H9 (cell line): ENCODE data around the gene THRB. TPM values are rescaled to one million over a fixed set of nuclear protein-coding genes. Genes with fewer than 3 reads are reported as not detected.

ENCODE experiments used
- DNase-seq: peaks from one replicate; pipeline ENCODE4 v3.0.0-alpha.2; 2017
- H2AFZ ChIP-seq: one replicate; pipeline ENCODE4 v1.6.1; 2013; ENCODE audit warnings: mild to moderate bottlenecking, low read length, control low read depth, moderate library complexity
- H2AK5ac ChIP-seq: 2 replicates; pipeline ENCODE4 v1.6.1; 2013; ENCODE audit warnings: low read length, control low read depth, mixed read lengths; ENCODE audit not compliant: insufficient read length
- H2BK120ac ChIP-seq: one replicate; pipeline ENCODE4 v1.6.1; 2013; ENCODE audit warnings: low read depth, mild to moderate bottlenecking, low read length, control low read depth, inconsistent platforms; ENCODE audit not compliant: poor library complexity, severe bottlenecking
- H2BK12ac ChIP-seq: 2 replicates; pipeline ENCODE4 v1.6.1; 2013; ENCODE audit warnings: low read length, control low read depth, mixed read lengths, low read depth; ENCODE audit not compliant: insufficient read length
- H2BK15ac ChIP-seq: 2 replicates; pipeline ENCODE4 v1.6.1; 2013; ENCODE audit warnings: low read depth, low read length, control low read depth
- H2BK20ac ChIP-seq: one replicate; pipeline ENCODE4 v1.6.1; 2013; ENCODE audit warnings: low read depth, mild to moderate bottlenecking, low read length, control low read depth, inconsistent platforms; ENCODE audit not compliant: poor library complexity, severe bottlenecking
- H2BK5ac ChIP-seq: 2 replicates; pipeline ENCODE4 v1.6.1; 2013; ENCODE audit warnings: low read length, control low read depth, mixed read lengths; ENCODE audit not compliant: insufficient read length
- H3K14ac ChIP-seq: 2 replicates; pipeline ENCODE4 v1.6.1; 2013; ENCODE audit warnings: low read length, control low read depth; ENCODE audit not compliant: insufficient read depth
- H3K18ac ChIP-seq: 2 replicates; pipeline ENCODE4 v1.6.1; 2013; ENCODE audit warnings: low read depth, mild to moderate bottlenecking, mixed read lengths, low read length, control low read depth; ENCODE audit not compliant: insufficient read length
- H3K23ac ChIP-seq: 2 replicates; pipeline ENCODE4 v1.6.1; 2013; ENCODE audit warnings: low read length, control low read depth, mixed read lengths, low read depth; ENCODE audit not compliant: insufficient read length
- H3K23me2 ChIP-seq: 2 replicates; pipeline ENCODE4 v1.6.1; 2013; ENCODE audit warnings: low read depth, mild to moderate bottlenecking, mixed read lengths, low read length, control low read depth; ENCODE audit not compliant: insufficient read length, poor library complexity, severe bottlenecking
- H3K27ac ChIP-seq: 2 replicates; pipeline ENCODE4 v1.5.1; 2013; ENCODE audit warnings: low read length, control low read depth, mixed read lengths, low read depth; ENCODE audit not compliant: insufficient read length
- H3K27me3 ChIP-seq: 2 replicates; pipeline ENCODE4 v1.6.1; 2013; ENCODE audit warnings: low read length, control low read depth, inconsistent platforms; ENCODE audit not compliant: insufficient read depth
- H3K4ac ChIP-seq: 2 replicates; pipeline ENCODE4 v1.6.1; 2013; ENCODE audit warnings: low read depth, mild to moderate bottlenecking, control low read depth, inconsistent platforms, low read length, moderate library complexity
- H3K4me1 ChIP-seq: 2 replicates; pipeline ENCODE4 v1.6.1; 2013; ENCODE audit warnings: low read length, control low read depth, inconsistent platforms; ENCODE audit not compliant: insufficient read depth
- H3K4me2 ChIP-seq: 2 replicates; pipeline ENCODE4 v1.6.1; 2013; ENCODE audit warnings: low read length, control low read depth, mixed read lengths; ENCODE audit not compliant: insufficient read length, insufficient read depth
- H3K56ac ChIP-seq: 2 replicates; pipeline ENCODE4 v1.6.1; 2013; ENCODE audit warnings: low read depth, mild to moderate bottlenecking, mixed read lengths, low read length, control low read depth; ENCODE audit not compliant: insufficient read length
- H3K79me1 ChIP-seq: 2 replicates; pipeline ENCODE4 v1.6.1; 2013; ENCODE audit warnings: low read depth, mild to moderate bottlenecking, moderate library complexity, low read length, control low read depth, inconsistent platforms; ENCODE audit not compliant: insufficient read depth, poor library complexity, severe bottlenecking
- H3K79me2 ChIP-seq: 2 replicates; pipeline ENCODE4 v1.6.1; 2013; ENCODE audit warnings: low read length, control low read depth, inconsistent platforms; ENCODE audit not compliant: insufficient read depth
- H3K9ac ChIP-seq: 2 replicates; pipeline ENCODE4 v1.6.1; 2013; ENCODE audit warnings: low read length, control low read depth, mixed read lengths; ENCODE audit not compliant: insufficient read length; ENCODE audit errors: extremely low read depth
- H3K9me3 ChIP-seq: one replicate; pipeline ENCODE4 v1.6.1; 2013; ENCODE audit warnings: low read depth, low read length, inconsistent platforms; ENCODE audit not compliant: control insufficient read depth
- H3T11ph ChIP-seq: one replicate; pipeline ENCODE4 v1.6.1; 2013; ENCODE audit warnings: mild to moderate bottlenecking, low read length, control low read depth, inconsistent platforms
- H4K20me1 ChIP-seq: one replicate; pipeline ENCODE4 v1.6.1; 2013; ENCODE audit not compliant: control insufficient read depth, insufficient read length, insufficient read depth
- H4K5ac ChIP-seq: 2 replicates; pipeline ENCODE4 v1.6.1; 2013; ENCODE audit warnings: low read depth, mild to moderate bottlenecking, mixed read lengths, low read length, control low read depth; ENCODE audit not compliant: insufficient read length
- H4K8ac ChIP-seq: replicated peaks from 2 replicates; pipeline ENCODE4 v1.6.1; 2013; ENCODE audit warnings: low read length, control low read depth, mixed read lengths, low read depth; ENCODE audit not compliant: insufficient read length
- H4K91ac ChIP-seq: 2 replicates; pipeline ENCODE4 v1.6.1; 2013; ENCODE audit warnings: low read depth, mild to moderate bottlenecking, moderate library complexity, mixed read lengths, low read length, control low read depth; ENCODE audit not compliant: insufficient read length
- H3K27ac Mint-ChIP-seq, 3 experiments: 2 replicates in 2 of 3; 3 replicates in 1 of 3; pipeline ENCODE4 v1.8.0; 2020 to 2021; ENCODE audit warnings: mixed read lengths in 3 of 3, mild to moderate bottlenecking in 1 of 3, moderate library complexity in 1 of 3
- H3K27me3 Mint-ChIP-seq: 2 replicates; pipeline ENCODE4 v1.8.0; 2021; ENCODE audit warnings: low read depth, mild to moderate bottlenecking, moderate library complexity, mixed read lengths
- H3K36me3 Mint-ChIP-seq, 3 experiments: 2 replicates in 2 of 3; 3 replicates in 1 of 3; pipeline ENCODE4 v1.8.0; 2020 to 2021; ENCODE audit warnings: low read depth in 3 of 3, mixed read lengths in 3 of 3; ENCODE audit not compliant: insufficient read depth in 1 of 3
- H3K4me1 Mint-ChIP-seq, 2 experiments: 2 replicates each; pipeline ENCODE4 v1.8.0; 2020; ENCODE audit warnings: mixed read lengths in 2 of 2
- H3K4me3 Mint-ChIP-seq, 2 experiments: 2 replicates in 1 of 2; 3 replicates in 1 of 2; pipeline ENCODE4 v1.8.0; 2020 to 2021; ENCODE audit warnings: mild to moderate bottlenecking in 2 of 2, mixed read lengths in 2 of 2, moderate library complexity in 1 of 2
- H3K9me3 Mint-ChIP-seq, 2 experiments: 2 replicates in 1 of 2; 3 replicates in 1 of 2; pipeline ENCODE4 v1.8.0; 2020; ENCODE audit warnings: mild to moderate bottlenecking in 2 of 2, mixed read lengths in 2 of 2, moderate library complexity in 1 of 2
- WGBS: extraction: QIAGEN DNeasy Blood & Tissue Kit; methylation state at CpG from one replicate; pipeline ENCODE4 v1.1.7; 2013; ENCODE audit warnings: missing lambda C conversion rate, low lambda C conversion rate, mixed read lengths; ENCODE audit not compliant: insufficient read length; ENCODE audit errors: extremely low coverage; 5-methylcytosine and 5-hydroxymethylcytosine counted together
- total RNA-seq: library from RNA; stranded (reverse); gene quantifications from 2 replicates; pipeline ENCODE4 v1.2.1, GENCODE V29; 2021
- TF ChIP-seq, protein P1 (sequence below): fragments of 200-600 bp; sonication (generic); conservative IDR thresholded peaks from 3 replicates; pipeline ENCODE4 v1.8.0; 2021; ENCODE audit warnings: antibody characterized with exemption, mild to moderate bottlenecking

THRB gene
- total RNA-seq, 1 experiment from 2014 or later = 8.6 TPM

DNA sequence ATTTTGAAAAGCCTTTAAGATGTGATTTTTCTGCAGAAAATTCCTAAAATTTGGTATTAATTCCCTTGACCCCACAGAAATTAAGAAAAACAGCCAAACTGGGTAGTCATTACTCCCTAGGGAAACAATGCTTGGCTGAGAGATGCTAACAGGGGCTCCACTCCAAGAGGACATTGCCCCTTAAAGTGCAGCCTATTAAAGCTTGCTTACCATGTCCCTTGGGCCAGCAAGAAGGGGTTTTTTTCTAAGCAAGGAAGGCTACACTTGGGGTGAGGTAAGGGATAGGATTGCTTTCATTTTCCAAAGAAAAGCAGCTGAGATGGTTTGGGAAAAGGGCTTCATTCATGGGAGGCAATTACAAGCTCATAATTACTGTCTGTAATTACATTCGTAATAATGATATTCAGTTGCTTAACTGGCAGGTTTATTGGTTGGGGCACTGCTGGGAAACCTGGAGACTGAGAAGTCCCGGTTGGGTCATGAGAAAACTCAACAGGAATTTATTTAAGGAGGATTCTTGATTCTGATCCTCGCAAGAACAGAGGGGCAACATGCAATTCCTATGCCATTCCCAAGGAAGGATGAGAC lies 302.1 kb downstream of the THRB start:
- H3K9me3 Mint-ChIP-seq = no peaks in the 10 kb centered on the region
- H3K36me3 Mint-ChIP-seq = no peaks in the 10 kb centered on the region
- H2BK120ac ChIP-seq = no peak overlapping the region
- no peak overlapping the region for H2BK15ac ChIP-seq
- H2AFZ ChIP-seq = no peak overlapping the region
- no peak overlapping the region for H2AK5ac ChIP-seq
- H3K79me2 ChIP-seq = no peaks in the 10 kb centered on the region
- H3K4me1 ChIP-seq = no peaks in the 10 kb centered on the region
- no peaks in the 10 kb centered on the region for H3K27me3 ChIP-seq
- no peaks in the 10 kb centered on the region for H4K20me1 ChIP-seq
- TF ChIP-seq, protein P1, sequence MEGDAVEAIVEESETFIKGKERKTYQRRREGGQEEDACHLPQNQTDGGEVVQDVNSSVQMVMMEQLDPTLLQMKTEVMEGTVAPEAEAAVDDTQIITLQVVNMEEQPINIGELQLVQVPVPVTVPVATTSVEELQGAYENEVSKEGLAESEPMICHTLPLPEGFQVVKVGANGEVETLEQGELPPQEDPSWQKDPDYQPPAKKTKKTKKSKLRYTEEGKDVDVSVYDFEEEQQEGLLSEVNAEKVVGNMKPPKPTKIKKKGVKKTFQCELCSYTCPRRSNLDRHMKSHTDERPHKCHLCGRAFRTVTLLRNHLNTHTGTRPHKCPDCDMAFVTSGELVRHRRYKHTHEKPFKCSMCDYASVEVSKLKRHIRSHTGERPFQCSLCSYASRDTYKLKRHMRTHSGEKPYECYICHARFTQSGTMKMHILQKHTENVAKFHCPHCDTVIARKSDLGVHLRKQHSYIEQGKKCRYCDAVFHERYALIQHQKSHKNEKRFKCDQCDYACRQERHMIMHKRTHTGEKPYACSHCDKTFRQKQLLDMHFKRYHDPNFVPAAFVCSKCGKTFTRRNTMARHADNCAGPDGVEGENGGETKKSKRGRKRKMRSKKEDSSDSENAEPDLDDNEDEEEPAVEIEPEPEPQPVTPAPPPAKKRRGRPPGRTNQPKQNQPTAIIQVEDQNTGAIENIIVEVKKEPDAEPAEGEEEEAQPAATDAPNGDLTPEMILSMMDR = no peak
- H3K27me3 Mint-ChIP-seq = no peaks in the 10 kb centered on the region
- DNase-seq = no peak
- H3K14ac ChIP-seq = no peak overlapping the region
- H3K27ac Mint-ChIP-seq = no peak overlapping the region
- no peak overlapping the region for H4K5ac ChIP-seq
- H3K4me3 Mint-ChIP-seq = no peak overlapping the region
- H2BK5ac ChIP-seq = no peak overlapping the region
- H3K4me2 ChIP-seq = no peak overlapping the region
- WGBS = no CpG with 5 or more reads among the region's 3 CpGs
- H2BK20ac ChIP-seq = no peak overlapping the region
- H3K18ac ChIP-seq = no peak overlapping the region
- H3K9me3 ChIP-seq = no peaks in the 10 kb centered on the region
- no peaks in the 10 kb centered on the region for H3K23me2 ChIP-seq
- H3T11ph ChIP-seq = no peak overlapping the region
- H3K56ac ChIP-seq = no peak overlapping the region
- H4K91ac ChIP-seq = no peak overlapping the region
- no peaks in the 10 kb centered on the region; a peak in 1 of 4 replicates for H3K4me1 Mint-ChIP-seq
- no peak overlapping the region for H2BK12ac ChIP-seq
- no peak overlapping the region for H3K23ac ChIP-seq
- no peak overlapping the region for H4K8ac ChIP-seq
- no peak overlapping the region for H3K27ac ChIP-seq
- no peak overlapping the region for H3K9ac ChIP-seq
- no peaks in the 10 kb centered on the region for H3K79me1 ChIP-seq
- no peak overlapping the region for H3K4ac ChIP-seq
